GM12891 (cell line): ENCODE data around the gene EFTUD2.

Experiments
- POLR2A ChIP-seq: IDR thresholded peaks from 2 replicates; pipeline ENCODE4 v1.6.1; 2011; ENCODE audit warnings: low read depth, low read length, control low read depth
- POLR2AphosphoS5 ChIP-seq: IDR thresholded peaks from 2 replicates; pipeline ENCODE4 v1.6.1; 2011; ENCODE audit warnings: low read depth, low read length, control low read depth
- SPI1 ChIP-seq: IDR thresholded peaks from 2 replicates; pipeline ENCODE4 v1.6.1; 2011; ENCODE audit warnings: low read depth, low read length, control low read depth
- TAF1 ChIP-seq: IDR thresholded peaks from 2 replicates; pipeline ENCODE4 v1.6.1; 2011; ENCODE audit warnings: low read depth, low read length, control low read depth

- TF ChIP-seq POLR2AphosphoS5 (no peak), POLR2A (no peak), SPI1 (no peak), TAF1 (no peak)
These were observed 13.7 kb upstream of the EFTUD2 start for GRCh38 chr17:44912763-44913544.
